ENCODE measurements around the gene ATP8B2.
"Not testable (repeated sequence)": the region's sequence is repeated elsewhere in the genome, so short reads cannot be mapped to it uniquely, and the experiment has no call there.

Gene ATP8B2, protein sequence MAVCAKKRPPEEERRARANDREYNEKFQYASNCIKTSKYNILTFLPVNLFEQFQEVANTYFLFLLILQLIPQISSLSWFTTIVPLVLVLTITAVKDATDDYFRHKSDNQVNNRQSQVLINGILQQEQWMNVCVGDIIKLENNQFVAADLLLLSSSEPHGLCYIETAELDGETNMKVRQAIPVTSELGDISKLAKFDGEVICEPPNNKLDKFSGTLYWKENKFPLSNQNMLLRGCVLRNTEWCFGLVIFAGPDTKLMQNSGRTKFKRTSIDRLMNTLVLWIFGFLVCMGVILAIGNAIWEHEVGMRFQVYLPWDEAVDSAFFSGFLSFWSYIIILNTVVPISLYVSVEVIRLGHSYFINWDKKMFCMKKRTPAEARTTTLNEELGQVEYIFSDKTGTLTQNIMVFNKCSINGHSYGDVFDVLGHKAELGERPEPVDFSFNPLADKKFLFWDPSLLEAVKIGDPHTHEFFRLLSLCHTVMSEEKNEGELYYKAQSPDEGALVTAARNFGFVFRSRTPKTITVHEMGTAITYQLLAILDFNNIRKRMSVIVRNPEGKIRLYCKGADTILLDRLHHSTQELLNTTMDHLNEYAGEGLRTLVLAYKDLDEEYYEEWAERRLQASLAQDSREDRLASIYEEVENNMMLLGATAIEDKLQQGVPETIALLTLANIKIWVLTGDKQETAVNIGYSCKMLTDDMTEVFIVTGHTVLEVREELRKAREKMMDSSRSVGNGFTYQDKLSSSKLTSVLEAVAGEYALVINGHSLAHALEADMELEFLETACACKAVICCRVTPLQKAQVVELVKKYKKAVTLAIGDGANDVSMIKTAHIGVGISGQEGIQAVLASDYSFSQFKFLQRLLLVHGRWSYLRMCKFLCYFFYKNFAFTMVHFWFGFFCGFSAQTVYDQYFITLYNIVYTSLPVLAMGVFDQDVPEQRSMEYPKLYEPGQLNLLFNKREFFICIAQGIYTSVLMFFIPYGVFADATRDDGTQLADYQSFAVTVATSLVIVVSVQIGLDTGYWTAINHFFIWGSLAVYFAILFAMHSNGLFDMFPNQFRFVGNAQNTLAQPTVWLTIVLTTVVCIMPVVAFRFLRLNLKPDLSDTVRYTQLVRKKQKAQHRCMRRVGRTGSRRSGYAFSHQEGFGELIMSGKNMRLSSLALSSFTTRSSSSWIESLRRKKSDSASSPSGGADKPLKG

DNA sequence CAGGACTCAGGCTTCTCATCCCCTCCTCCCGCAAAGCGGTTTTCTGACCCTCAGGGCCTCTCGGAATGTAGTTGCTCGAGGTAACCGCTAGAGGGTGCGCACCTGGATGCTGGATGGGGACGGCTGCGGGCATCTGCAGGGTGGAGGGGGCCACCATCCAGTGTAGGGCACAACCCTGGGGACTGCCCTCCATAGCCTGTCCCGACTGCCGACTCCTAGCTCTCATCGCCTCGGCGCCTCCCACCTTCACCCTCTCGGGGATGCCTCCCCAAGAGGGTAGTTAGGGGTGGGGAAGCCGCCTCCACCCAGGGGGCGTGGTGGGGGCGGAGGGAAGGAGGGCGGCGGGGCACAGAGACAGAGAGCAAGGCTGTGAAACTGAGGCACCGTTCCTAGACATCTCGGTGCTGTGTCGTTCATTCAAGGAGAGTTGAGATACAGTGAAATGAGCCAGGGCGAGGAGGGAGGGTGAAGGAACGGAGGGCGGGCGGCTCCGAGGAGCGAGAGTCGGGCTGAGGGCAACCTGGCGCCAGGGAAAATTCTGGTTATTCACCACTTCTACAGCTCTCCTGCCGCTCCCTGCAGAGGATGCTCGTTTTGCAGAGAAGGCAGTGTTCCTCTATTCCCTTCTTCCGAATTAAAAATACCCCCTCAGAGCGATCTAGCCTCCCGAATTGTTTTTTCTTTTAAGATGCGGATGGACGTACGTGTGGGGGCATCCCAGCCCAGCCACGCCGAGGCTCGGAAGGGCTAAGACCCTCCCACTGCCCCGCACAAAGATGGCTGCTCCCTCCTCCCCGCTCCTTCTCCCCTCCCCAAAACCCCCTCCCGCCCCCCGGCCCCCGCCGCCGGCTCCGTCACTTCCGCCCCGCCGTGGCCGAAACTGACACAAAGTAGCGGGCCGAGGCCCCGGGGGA lies at the start of gene ATP8B2:
Gene ATP8B2, plus strand, starts transcription at position 857 of the 914 bp plus-strand sequence. CDS start 2,617 bp downstream, outside the sequence.
- DNase-seq (ENCODE audit: low read depth in 2 of 2), result peak; percentile 57 to 60

DNA sequence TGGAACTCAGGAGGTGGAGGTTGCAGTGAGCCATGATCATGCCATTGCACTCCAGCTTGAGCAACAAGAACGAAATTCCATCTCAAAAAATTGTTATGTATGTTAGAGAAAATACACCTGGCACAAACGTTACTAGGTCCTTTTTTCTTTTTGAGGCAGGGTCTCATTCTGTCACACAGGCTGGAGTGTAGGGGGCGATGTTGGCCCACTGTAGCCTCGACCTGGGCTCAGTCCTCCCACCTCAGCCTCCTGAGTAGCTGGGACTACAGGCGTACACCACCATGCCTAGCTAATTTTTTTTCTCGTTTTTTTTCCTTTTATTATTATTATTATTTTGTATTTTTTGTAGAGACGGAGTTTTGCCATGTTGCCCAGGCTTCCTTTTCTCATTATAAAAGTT lies 48.5 kb upstream of the ATP8B2 start:
- DNase-seq (ENCODE audit: low read depth in 2 of 2), result no peak

DNA sequence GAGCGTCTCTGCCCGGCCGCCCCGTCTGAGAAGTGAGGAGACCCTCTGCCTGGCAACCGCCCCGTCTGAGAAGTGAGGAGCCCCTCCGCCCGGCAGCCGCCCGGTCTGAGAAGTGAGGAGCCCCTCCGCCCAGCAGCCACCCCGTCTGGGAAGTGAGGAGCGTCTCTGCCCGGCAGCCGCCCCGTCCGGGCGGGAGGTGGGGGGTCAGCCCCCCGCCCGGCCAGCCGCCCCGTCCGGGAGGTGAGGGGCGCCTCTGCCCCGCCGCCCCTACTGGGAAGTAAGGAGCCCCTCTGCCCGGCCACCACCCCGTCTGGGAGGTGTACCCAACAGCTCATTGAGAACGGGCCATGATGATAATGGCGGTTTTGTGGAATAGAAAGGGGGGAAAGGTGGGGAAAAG lies 37.7 kb upstream of the ATP8B2 start:
- DNase-seq (ENCODE audit: low read depth in 2 of 2), result not testable (repeated sequence)

DNA sequence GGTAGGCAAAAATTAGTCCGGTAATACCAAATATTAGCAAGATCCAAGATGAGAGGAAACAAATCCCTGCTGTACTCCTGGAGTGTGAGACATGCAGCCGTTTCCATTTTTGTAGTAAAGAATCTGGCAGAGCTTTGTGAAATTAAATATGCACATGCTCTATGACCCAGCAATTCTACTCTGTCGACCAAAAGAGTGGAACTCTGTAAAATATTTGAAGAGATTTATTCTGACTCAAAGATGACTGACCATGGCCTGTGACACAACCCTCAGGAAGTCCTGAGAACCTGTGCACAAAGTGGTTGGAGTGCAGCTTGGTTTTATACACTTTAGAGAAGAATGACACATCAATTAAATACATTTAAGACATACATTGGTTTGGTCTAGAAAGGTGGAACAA lies 36.7 kb upstream of the ATP8B2 start:
- DNase-seq (ENCODE audit: low read depth in 2 of 2), result no peak

DNA sequence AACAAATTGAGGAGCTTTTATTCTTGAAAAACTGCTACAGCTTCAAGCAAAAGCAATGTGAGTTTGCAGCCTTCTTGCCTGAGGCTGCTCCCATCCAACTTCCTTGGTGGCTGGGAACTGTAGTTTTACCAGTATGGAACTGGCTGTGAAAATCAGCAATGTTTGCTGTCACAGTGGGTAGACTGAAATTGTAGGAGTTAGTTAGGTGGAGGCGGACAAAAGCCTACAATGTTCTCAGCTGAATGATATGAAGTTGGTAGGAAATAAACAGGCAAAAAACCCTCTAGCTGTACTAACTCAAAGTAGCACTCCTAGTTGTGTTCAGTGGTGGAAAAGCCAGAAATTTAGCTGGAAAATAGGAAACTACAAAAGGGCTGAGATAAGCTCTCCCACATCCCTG lies 34.4 kb upstream of the ATP8B2 start:
- no peak for DNase-seq (ENCODE audit: low read depth in 2 of 2)

DNA sequence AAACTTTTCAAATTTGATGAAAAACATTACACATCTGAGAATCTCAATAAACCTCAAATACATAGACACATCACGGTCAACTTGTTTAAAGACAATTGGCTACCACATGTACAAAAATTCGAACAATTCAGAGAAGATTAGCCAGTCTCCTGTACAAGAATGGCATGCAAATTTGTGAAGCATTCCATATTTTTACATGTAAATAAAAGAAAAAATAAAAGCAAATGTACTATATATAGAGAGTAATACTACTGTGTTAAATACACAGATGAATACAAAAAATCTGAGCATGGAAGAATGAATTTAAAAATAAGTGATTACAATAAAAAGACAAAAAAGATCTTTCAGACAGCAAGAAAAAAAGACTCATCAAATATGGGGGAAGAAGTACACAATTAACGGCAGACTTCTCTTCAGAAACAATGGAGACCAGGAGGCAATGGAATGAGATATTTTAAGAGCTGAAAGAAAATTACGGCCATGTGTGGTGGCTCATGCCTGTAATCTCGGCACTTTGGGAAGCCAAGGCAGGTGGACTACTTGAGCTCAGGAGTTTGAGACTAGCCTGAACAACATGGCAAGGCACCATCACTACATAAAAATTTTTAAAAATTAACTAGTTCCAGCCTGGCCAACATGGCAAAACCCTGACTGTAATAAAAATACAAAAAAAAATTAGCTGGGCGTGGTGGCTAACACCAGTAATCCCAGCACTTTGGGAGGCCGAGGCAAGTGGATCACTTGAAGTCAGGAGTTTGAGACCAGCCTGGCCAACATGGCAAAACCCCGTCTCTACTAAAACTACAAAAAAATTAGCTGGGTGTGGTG lies 29.7 kb upstream of the ATP8B2 start:
- no peak for DNase-seq (ENCODE audit: low read depth in 2 of 2)

DNA sequence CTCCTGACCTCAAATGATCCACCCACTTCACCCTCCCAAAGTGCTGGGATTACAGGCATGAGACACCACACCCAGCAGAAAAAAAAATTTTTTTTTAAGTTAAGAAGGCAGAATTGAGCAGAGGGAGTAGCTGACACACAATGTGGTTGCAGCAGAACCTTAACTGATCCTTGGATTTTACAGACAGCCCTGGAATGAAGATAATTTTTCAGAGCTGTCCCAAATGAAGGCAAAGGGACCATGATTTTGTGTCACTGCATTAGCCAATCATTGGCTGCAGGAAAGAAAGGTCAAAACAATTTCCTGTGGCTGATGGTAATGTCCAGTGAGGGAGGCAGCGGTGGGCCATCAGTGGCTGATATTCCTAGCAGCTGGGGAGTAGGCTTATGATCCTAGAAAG lies 23.7 kb upstream of the ATP8B2 start:
- no peak for DNase-seq (ENCODE audit: low read depth in 2 of 2)

DNA sequence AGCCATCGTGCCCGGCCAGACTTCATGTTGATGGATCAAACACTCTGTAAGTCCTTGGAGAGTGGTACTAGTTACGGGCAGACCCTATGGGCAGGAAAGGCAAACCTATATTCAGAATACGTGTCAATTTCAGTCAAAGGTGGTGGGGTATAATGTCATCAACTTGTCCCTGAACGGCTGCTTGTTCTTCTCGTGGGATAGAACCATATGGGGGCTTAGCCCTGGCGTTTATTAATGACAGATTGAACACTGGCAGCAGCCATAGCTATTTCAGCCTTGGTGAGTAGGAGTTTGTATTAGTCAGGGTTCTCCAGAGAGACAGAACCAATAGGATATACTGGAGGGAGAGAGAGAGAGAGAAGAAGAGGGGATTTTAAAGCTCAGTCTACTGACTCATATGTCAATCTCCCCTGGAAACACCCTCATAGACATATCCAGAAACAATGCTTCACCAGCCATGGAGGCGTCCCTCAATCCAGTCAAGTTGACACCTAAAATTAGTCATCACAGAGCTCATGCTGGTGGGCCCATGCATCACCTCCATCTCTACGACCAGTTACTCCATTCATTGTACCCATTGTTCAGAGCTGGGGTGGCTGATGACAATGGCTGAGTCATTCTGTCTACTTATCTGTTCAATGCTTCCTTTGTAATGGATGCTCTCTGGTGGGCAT lies 20.5 kb upstream of the ATP8B2 start:
- no peak for DNase-seq (ENCODE audit: low read depth in 2 of 2)

DNA sequence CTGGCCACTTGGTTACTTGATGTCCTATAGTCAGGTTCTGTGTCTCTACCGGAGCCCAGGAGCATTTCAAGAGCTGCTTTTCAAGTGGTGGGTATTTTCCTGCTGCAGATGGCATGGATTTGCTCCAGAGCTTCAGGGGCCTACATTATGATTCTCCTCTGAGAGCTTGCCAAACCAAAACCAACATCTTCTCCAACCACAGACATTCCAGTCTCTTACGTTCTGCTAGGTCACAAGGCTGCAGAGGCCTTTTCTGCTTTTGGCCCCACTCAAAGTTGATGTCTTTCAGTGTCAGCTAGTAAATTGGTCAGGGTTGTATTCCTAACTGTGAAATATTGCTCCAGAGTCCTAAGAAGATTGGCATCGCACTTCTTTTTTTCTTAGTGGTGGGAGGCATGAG lies 19.2 kb upstream of the ATP8B2 start:
- DNase-seq (ENCODE audit: low read depth in 2 of 2), result no peak

DNA sequence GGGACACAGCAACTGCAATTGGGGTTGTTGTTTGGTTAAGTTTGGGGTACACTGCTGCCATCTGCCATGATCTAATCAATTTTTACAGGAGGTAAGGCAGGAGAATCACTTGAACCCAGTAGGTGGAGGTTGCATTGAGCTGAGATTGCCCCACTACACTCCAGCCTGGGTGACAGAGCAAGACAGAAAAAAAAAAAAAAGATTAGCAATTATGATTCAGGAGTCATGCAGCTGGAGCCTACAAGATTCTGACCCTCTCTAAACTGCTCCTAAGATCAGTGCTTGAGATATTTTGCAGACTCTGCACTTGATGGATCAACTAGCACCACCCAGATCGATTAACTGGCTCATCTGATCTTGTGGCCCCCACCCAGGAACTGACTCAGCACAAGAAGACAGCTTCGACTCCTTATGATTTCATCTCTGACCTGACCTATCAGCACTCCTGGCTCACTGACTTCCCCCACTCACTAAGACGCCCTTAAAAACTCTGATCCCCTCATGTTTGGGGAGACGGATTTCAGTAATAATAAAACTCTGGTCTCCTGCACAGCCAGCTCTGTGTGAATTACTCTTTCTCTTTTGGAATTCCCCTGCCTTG lies 17.6 kb upstream of the ATP8B2 start:
- DNase-seq (ENCODE audit: low read depth in 2 of 2), result not testable (repeated sequence)

DNA sequence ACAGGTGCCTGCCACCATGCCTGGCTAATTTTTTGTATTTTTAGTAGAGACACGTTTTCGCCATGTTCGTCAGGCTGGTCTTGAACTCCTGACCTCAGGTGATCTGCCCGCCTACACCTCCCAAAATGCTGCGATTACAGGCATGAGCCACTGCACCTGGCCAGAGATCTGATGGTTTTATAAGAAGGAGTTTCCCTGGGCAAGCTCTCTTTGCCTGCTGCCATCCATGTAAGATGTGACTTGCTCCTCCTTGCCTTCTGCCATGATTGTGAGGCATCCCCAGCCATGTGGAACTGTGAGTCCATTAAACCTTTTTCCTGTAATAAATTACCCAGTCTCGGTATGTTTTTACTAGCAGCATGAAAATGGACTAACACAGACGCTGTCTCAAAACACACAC lies 16.2 kb upstream of the ATP8B2 start:
- DNase-seq (ENCODE audit: low read depth in 2 of 2), result not testable (repeated sequence)

DNA sequence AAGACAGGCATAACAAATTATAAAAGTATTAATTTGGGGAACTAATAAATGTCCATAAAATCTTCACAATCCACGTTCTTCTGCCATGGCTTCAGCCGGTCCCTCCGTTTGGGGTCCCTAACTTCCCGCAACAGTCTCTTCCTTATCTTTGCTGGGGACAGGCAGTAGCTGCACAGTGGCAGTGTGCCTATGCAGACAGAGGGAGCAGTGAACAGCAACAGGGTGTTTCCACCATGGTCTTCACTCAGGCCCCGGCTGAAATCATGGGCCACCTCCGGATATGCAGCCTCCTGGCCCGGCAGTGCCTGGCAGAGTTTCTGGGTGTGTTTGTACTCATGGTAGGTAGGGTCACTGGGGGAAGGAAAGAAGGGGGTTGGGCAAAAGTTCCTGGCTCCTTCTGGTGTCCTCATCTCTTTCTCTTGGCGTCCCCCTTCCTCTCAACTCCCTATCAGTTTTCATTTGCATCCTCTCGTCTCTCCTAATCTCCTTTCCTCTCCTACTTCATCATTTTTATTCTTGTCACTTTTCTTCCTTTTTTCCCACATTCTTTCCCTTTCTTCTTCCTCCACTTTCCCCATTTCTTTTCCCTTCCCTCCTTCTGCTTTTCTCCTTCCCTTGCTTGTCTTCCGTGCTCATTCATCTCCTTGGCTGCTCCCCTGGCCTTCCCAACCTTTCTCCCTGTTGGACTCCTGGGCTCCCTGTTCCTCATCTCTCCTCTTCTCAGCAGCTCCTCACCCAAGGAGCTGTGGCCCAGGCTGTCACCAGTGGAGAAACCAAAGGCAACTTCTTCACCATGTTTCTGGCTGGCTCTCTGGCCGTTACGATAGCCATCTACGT lies 12.9 kb upstream of the ATP8B2 start:
- DNase-seq (ENCODE audit: low read depth in 2 of 2), result not testable (repeated sequence)

DNA sequence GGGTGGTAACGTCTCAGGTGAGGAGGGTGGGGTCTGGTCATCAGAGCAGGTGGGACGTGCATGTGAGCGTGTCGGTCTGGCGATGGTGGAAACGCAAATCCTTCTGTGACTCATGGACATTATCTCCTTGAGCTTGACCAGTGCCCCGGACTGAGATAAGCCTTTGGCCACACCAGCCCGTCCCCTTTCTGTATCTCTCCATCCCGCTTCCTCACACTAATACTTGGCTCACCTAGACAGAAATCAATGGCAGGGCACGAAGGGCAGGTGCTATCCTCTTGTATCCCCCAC lies 12.3 kb upstream of the ATP8B2 start:
- no peak for DNase-seq (ENCODE audit: low read depth in 2 of 2)

DNA sequence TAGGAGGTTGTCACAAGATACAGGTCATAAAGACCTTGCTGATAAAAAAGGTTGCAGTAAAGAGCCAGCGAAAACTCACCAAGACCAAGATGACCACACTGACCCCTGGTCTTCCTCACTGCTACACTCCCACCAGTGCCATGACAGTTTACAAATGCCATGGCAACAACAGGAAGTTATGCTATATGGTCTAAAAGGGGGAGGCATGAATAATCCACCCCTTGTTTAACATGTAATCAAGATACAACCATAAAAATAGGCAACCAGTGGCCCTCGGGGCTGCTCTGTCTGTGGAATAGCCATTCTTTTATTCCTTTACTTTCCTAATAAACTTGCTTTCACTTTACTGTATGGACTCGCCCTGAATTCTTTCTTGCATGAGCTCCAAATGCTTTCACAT lies 11.1 kb upstream of the ATP8B2 start:
- DNase-seq (ENCODE audit: low read depth in 2 of 2), result not testable (repeated sequence)

DNA sequence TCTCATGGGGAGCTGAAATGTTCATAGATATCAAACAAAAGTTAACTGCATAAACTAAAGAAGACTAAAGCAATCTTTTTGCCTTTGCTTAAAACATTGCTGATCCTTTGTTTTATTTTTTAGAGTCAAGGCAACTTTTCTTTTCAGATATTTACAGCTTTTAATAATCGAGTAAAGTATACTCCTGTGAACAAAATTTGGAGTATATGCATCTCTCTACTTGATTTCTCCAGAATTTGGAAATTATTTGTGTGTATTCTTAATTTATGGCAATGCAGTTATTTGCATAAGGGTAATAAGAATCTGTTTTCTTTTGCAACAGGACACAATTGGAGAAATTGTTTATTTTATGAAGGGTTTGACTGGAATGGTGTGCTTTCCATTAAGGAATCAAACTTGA lies 8.6 kb upstream of the ATP8B2 start:
- no peak for DNase-seq (ENCODE audit: low read depth in 2 of 2)

DNA sequence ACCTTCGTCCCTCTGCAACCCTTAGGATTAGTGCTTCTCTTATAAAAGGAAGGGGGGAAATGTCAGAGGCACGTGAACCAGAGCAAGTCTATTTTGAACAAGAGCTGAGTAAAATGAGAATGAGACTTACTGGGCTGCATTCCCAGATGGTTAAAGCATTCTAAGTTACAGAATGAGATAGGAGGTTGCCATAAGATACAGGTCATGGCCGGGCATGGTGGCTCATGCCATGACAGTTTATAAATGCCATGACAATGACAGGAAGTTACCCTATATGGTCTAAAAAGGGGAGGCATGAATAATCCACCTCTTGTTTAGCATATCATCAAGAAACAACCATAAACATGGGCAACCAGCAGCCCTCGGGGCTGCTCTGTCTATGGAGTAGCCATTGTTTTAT lies 6.9 kb upstream of the ATP8B2 start:
- no peak for DNase-seq (ENCODE audit: low read depth in 2 of 2)

DNA sequence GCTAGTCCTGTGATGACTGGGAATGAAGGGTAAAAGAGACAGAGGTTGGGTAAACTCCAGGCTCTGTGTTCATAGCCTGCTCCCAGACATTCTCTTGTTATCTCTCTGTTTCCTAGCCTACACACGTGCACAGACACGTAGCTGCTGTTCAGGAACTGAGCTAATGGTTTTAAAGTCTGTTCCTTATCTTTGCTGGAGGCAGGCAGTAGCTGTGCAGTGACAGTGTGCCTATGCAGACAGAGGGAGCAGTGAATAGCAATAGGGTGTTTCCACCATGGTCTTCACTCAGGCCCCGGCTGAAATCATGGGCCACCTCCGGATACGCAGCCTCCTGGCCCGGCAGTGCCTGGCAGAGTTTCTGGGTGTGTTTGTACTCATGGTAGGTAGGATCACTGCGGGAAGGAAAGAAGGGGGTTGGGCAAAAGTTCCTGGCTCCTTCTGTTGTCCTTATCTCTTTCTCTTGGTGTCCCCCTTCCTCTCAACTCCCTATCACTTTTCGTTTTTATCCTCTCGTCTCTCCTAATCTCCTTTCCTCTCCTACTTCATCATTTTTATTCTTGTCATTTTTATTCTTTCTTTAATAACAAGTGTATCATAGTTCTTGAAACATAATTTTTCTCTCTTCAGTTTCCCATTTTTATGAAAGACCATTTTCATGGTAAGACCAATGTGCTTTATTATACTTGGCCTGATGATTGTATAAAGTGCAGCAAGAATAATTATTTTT lies 4.3 kb upstream of the ATP8B2 start, which contains the start of gene AQP10:
Gene AQP10, plus strand, starts transcription at position 212 of the 727 bp plus-strand sequence. Its CDS starts 63 bp downstream, at position 275.
- no peak for DNase-seq (ENCODE audit: low read depth in 2 of 2)

DNA sequence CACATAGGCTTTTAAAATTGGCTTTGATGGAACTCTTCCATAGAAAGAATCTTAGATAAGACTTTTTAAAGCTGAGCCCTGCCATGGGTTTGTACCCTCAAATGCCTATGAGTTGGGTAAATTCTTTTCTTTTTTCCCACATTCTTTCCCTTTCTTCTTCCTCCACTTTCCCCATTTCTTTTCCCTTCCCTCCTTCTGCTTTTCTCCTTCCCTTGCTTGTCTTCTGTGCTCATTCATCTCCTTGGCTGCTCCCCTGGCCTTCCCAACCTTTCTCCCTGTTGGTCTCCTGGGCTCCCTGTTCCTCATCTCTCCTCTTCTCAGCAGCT lies 3.8 kb upstream of the ATP8B2 start:
- DNase-seq (ENCODE audit: low read depth in 2 of 2), result not testable (repeated sequence)
